Colonic mucosa (tissue), 4 donors: ENCODE data around the gene FREM2. TPM values are rescaled to one million over a fixed set of nuclear protein-coding genes. Genes with fewer than 3 reads are reported as not detected.
A peak's percentile ranks its signal among the peaks of the same experiment; 100 is the strongest.

ENCODE experiments used
- DNase-seq: peaks from one replicate; pipeline ENCODE4 v3.0.0-alpha.2; 2020
- H3K27ac ChIP-seq: fragments of 200-600 bp; one replicate; pipeline ENCODE4 v1.8.0; 2021
- H3K27me3 ChIP-seq: fragments of 200-600 bp; one replicate; pipeline ENCODE4 v1.8.0; 2021
- H3K36me3 ChIP-seq: fragments of 200-600 bp; one replicate; pipeline ENCODE4 v1.8.0; 2021
- H3K4me1 ChIP-seq: fragments of 200-600 bp; one replicate; pipeline ENCODE4 v1.8.0; 2021; ENCODE audit warnings: mild to moderate bottlenecking
- H3K4me3 ChIP-seq: fragments of 200-600 bp; one replicate; pipeline ENCODE4 v1.8.0; 2021
- H3K9ac ChIP-seq, 2 donors: one replicate each; pipeline ENCODE4 v1.7.0; 2013; ENCODE audit warnings: control low read depth in 2 of 2, low read depth in 2 of 2, low read length in 2 of 2
- H3K9me3 ChIP-seq: fragments of 200-600 bp; one replicate; pipeline ENCODE4 v1.8.0; 2021
- intact Hi-C: fragments of 100-400 bp; cut with DNase I; formaldehyde crosslinking; loops from one replicate; pipeline ENCODE4 v1.14.1; 2022
- total RNA-seq, 2 donors: library from RNA; stranded (reverse); fragmentation: NEBNext Ultra II Directional in 1 of 2; extraction: Animal tissue kit (Norgen Biotek cat#: 25700) in 1 of 2; gene quantifications; one replicate each; pipeline ENCODE4 v1.2.1, GENCODE V29; 2021
- TF ChIP-seq, protein P1 (sequence below): fragments of 200-600 bp; IDR thresholded peaks from one replicate; pipeline ENCODE4 v1.8.0; 2022; ENCODE audit warnings: antibody characterized with exemption, mild to moderate bottlenecking
- donor health status: healthy.
- donor health status: DM: no; HTN: no; CAD: no.
- donor health status: DM: no; HTN: no; CAD: no.

FREM2 gene
- total RNA-seq, 2 donors from 2014 or later: 0.86 to 1.1 TPM

GRCh38 chr13:38784036-38784880 is 97.4 kb downstream of the FREM2 start:
- no peak overlapping the region for H3K4me3 ChIP-seq
- peak; percentile 53 for DNase-seq
- H3K9ac ChIP-seq: no peak overlapping the region
- no peaks in the 10 kb centered on the region for H3K4me1 ChIP-seq
- H3K27ac ChIP-seq: no peak overlapping the region
- TF ChIP-seq, protein P1, sequence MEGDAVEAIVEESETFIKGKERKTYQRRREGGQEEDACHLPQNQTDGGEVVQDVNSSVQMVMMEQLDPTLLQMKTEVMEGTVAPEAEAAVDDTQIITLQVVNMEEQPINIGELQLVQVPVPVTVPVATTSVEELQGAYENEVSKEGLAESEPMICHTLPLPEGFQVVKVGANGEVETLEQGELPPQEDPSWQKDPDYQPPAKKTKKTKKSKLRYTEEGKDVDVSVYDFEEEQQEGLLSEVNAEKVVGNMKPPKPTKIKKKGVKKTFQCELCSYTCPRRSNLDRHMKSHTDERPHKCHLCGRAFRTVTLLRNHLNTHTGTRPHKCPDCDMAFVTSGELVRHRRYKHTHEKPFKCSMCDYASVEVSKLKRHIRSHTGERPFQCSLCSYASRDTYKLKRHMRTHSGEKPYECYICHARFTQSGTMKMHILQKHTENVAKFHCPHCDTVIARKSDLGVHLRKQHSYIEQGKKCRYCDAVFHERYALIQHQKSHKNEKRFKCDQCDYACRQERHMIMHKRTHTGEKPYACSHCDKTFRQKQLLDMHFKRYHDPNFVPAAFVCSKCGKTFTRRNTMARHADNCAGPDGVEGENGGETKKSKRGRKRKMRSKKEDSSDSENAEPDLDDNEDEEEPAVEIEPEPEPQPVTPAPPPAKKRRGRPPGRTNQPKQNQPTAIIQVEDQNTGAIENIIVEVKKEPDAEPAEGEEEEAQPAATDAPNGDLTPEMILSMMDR: no peak
- no peaks in the 10 kb centered on the region for H3K27me3 ChIP-seq
- H3K9me3 ChIP-seq: no peaks in the 10 kb centered on the region
- intact Hi-C loops: no loop called here
- H3K36me3 ChIP-seq: no peaks in the 10 kb centered on the region

DNA sequence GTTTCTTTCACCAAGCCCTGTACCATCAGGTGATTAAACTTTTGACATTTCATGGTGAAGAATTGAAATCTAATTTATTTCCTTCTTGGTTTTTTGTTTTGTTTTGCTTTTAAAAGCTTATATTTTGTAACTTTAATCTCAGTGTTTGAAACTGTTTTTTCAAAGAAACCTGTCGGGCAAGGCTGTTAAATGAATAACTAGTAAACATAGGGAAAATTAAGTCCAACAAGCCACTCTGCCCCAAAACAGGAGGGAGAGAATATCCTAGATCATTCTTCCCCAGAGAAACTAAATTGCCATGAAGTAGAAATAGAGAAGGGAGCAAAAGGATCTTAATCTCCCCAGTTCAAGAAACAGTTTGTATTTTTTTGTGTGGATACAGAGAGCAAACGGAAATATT is 98.2 kb downstream of the FREM2 start:
- Histone ChIP-seq H3K36me3 (no peaks in the 10 kb centered on the region), H3K9me3 (no peaks in the 10 kb centered on the region), H3K9ac (no peak overlapping the region), H3K27ac (no peak overlapping the region), H3K4me3 (no peak overlapping the region), H3K4me1 (no peaks in the 10 kb centered on the region), H3K27me3 (no peaks in the 10 kb centered on the region)
- TF ChIP-seq, protein P1: no peak
- intact Hi-C loops: no loop called here
- DNase-seq: no peak

- intact Hi-C loops: no loop called here
- Histone ChIP-seq H3K9ac (no peak overlapping the region), H3K4me3 (no peak overlapping the region), H3K27ac (no peak overlapping the region), H3K9me3 (no peaks in the 10 kb centered on the region), H3K4me1 (no peaks in the 10 kb centered on the region), H3K36me3 (no peaks in the 10 kb centered on the region), H3K27me3 (no peaks in the 10 kb centered on the region)
- no peak for DNase-seq
- TF ChIP-seq, protein P1: no peak
Measured at GRCh38 chr13:38785490-38785889, 98.6 kb downstream of the FREM2 start.

DNA sequence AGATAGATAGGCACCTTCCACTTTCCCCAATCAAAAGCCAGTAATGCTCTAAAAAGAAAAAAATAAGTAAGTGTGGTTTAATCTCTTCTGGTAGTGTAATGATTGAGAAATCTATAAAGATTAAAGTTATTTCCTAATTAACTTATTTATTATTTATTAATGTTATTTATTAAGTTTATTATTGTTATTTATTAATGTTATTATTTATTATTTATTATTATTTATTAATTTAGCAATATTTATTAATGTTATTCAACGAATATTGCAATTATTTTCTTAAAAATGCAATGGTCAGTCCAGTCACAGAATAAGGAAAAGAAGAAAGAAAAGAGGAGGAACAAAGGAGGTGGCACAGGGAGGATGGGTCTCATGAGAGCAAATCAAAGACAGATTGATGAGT is 100.7 kb downstream of the FREM2 start:
- Histone ChIP-seq H3K27ac (no peak overlapping the region), H3K4me1 (no peaks in the 10 kb centered on the region), H3K9me3 (no peaks in the 10 kb centered on the region), H3K9ac (no peak overlapping the region), H3K27me3 (no peaks in the 10 kb centered on the region), H3K4me3 (no peak overlapping the region), H3K36me3 (no peaks in the 10 kb centered on the region)
- TF ChIP-seq, protein P1: no peak
- intact Hi-C loops: no loop called here
- no peak for DNase-seq

DNA sequence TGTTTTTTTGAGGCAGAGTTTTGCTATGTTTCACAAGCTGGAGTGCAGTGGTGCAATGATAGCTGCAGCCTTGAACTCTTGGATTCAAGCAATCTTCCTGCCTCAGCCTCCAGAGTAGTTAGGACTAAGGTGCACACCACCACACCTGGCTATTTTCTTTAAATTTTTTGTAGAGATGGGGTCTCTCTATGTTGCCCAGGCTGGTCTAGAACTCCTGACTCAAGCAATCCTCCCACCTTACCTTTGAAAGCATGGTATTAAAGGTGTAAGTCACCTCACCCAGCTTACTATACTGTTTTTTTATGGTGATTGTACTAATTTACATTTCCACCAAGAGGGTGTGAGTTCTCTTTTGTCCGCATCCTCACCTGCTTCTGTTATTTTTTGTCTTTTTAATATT is 110.0 kb downstream of the FREM2 start:
- H3K27me3 ChIP-seq: no peaks in the 10 kb centered on the region
- intact Hi-C loops: no loop called here
- H3K4me1 ChIP-seq: no peaks in the 10 kb centered on the region
- no peaks in the 10 kb centered on the region for H3K9me3 ChIP-seq
- DNase-seq: no peak
- no peak overlapping the region for H3K27ac ChIP-seq
- H3K9ac ChIP-seq: no peak overlapping the region
- TF ChIP-seq, protein P1: no peak
- H3K36me3 ChIP-seq: no peaks in the 10 kb centered on the region
- H3K4me3 ChIP-seq: no peak overlapping the region
